ENCODE results near the gene LRRC14B. TPM values are rescaled to one million over a fixed set of nuclear protein-coding genes. Genes with fewer than 3 reads are reported as not detected.

LRRC14B gene
- total RNA-seq, 2 donors from 2014 or later: not detected

DNA sequence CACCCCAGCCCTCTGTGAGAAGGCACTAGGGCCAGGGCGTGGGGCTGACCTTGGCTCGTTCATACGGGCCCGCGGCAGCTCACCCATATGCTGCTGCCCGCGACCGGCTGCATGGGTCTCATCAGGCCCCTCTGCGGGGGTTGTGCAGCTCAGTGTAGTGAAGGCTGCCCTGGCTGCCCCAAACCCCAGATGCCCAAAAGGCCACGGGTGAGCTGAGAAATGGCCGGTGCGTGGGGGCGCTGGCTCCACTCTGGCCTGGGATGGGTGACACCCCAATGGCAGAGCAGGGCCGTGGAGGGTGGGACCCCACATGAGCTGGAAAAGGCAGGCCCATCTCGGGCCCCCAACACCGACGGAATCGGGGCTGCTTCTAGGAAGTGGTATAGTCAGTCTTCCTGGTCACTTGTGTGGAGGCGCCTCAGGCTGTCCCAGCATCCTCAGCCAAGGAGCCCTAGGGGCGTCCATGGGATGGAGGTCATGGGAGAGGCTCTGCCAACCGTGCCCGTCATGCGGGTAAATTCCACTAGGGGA, 19.4 kb upstream of the LRRC14B start:
- no peak overlapping the region for H3K27ac ChIP-seq (ENCODE audit: low read depth, low read length)
- H3K4me1 ChIP-seq (ENCODE audit: control insufficient read depth, insufficient read depth, low read length): peaks cover 3% of the 10 kb centered on the region
- H3K4me3 Mint-ChIP-seq: no peak overlapping the region
- no peak overlapping the region for H3K4me3 ChIP-seq (ENCODE audit: low read length)
- no peaks in the 10 kb centered on the region for H3K9me3 ChIP-seq (ENCODE audit: control insufficient read depth, low read length)
- H3K27ac Mint-ChIP-seq: no peak overlapping the region
- H3K4me1 Mint-ChIP-seq: peaks cover 7% of the 10 kb centered on the region
- peaks cover 4% of the 10 kb centered on the region for H3K36me3 Mint-ChIP-seq (ENCODE audit: low read depth)
- WGBS, 2 experiments (ENCODE audit: insufficient coverage in 1 of 2, insufficient read length in 1 of 2): 88 to 90% methylated on average over 17 to 23 of the region's 23 CpGs
- H3K36me3 ChIP-seq (ENCODE audit: control insufficient read depth, insufficient read depth, low read length): no peaks in the 10 kb centered on the region
- TF ChIP-seq CTCF (conservative IDR thresholded peaks at IDR 0.05): no peak
- H3K27me3 ChIP-seq (ENCODE audit: control insufficient read depth, insufficient read depth, low read length, poor library complexity, severe bottlenecking): no peaks in the 10 kb centered on the region
- H3K27me3 Mint-ChIP-seq (ENCODE audit: insufficient read depth): no peaks in the 10 kb centered on the region
- no peaks in the 10 kb centered on the region for H3K9me3 Mint-ChIP-seq
- H3K9ac ChIP-seq (ENCODE audit: extremely low read depth, low read length, poor library complexity, severe bottlenecking): no peak overlapping the region
- no peak for DNase-seq

GRCh38 chr5:172421-172820, 18.9 kb upstream of the LRRC14B start:
- WGBS, 2 experiments (ENCODE audit: insufficient coverage in 1 of 2, insufficient read length in 1 of 2): 88 to 92% methylated on average over 10 to 13 of the region's 13 CpGs

DNA sequence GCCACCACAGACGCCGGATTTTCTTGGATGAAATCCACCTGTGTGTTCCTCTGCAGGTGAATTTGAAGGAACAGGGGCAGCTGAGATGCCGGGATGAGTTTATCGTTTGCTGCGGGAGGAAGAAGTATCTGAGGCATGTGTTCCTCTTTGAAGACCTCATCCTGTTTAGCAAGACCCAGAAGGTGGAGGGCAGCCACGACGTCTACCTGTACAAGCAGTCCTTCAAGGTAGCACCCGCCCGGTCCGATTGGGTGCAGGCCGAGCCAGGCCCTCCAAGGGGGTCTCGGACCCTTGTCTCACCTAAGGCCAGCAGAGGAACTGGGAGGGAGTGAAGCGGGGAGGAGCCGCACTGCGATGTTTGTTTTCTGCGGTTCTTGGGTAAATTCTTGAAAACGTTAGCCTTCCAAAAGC, 18.4 kb upstream of the LRRC14B start:
- Mint-ChIP-seq H3K27me3 (ENCODE audit: insufficient read depth) (no peaks in the 10 kb centered on the region), H3K36me3 (ENCODE audit: low read depth) (peaks cover 4% of the 10 kb centered on the region), H3K9me3 (no peaks in the 10 kb centered on the region), H3K27ac (no peak overlapping the region), H3K4me3 (no peak overlapping the region), H3K4me1 (peaks cover 7% of the 10 kb centered on the region)
- 69 to 82% methylated on average over 4 to 17 of the region's 17 CpGs for WGBS, 2 experiments (ENCODE audit: insufficient coverage in 1 of 2, insufficient read length in 1 of 2)
- Histone ChIP-seq H3K9ac (ENCODE audit: extremely low read depth, low read length, poor library complexity, severe bottlenecking) (no peak overlapping the region), H3K4me3 (ENCODE audit: low read length) (no peak overlapping the region), H3K9me3 (ENCODE audit: control insufficient read depth, low read length) (no peaks in the 10 kb centered on the region), H3K27ac (ENCODE audit: low read depth, low read length) (no peak overlapping the region), H3K27me3 (ENCODE audit: control insufficient read depth, insufficient read depth, low read length, poor library complexity, severe bottlenecking) (no peaks in the 10 kb centered on the region), H3K36me3 (ENCODE audit: control insufficient read depth, insufficient read depth, low read length) (no peaks in the 10 kb centered on the region), H3K4me1 (ENCODE audit: control insufficient read depth, insufficient read depth, low read length) (peaks cover 3% of the 10 kb centered on the region)
- no peak for DNase-seq
- no peak for TF ChIP-seq CTCF (conservative IDR thresholded peaks at IDR 0.05)

More at GRCh38 chr5:172421-172820, 18.9 kb upstream of the LRRC14B start:
- Histone ChIP-seq H3K27ac (ENCODE audit: low read depth, low read length) (no peak overlapping the region), H3K9ac (ENCODE audit: extremely low read depth, low read length, poor library complexity, severe bottlenecking) (no peak overlapping the region), H3K4me3 (ENCODE audit: low read length) (no peak overlapping the region), H3K4me1 (ENCODE audit: control insufficient read depth, insufficient read depth, low read length) (peaks cover 3% of the 10 kb centered on the region), H3K36me3 (ENCODE audit: control insufficient read depth, insufficient read depth, low read length) (no peaks in the 10 kb centered on the region), H3K9me3 (ENCODE audit: control insufficient read depth, low read length) (no peaks in the 10 kb centered on the region), H3K27me3 (ENCODE audit: control insufficient read depth, insufficient read depth, low read length, poor library complexity, severe bottlenecking) (no peaks in the 10 kb centered on the region)
- no peak for TF ChIP-seq CTCF (conservative IDR thresholded peaks at IDR 0.05)
- H3K36me3 Mint-ChIP-seq (ENCODE audit: low read depth): peaks cover 4% of the 10 kb centered on the region
- no peak overlapping the region for H3K4me3 Mint-ChIP-seq
- H3K9me3 Mint-ChIP-seq: no peaks in the 10 kb centered on the region
- DNase-seq: no peak
- H3K27ac Mint-ChIP-seq: no peak overlapping the region
- H3K27me3 Mint-ChIP-seq (ENCODE audit: insufficient read depth): no peaks in the 10 kb centered on the region
- peaks cover 7% of the 10 kb centered on the region for H3K4me1 Mint-ChIP-seq
